HFFc6 (cell line): ENCODE results near the gene CCDC71L. TPM values are rescaled to one million over a fixed set of nuclear protein-coding genes. Genes with fewer than 3 reads are reported as not detected.
"Not testable (repeated sequence)": the region's sequence is repeated elsewhere in the genome, so short reads cannot be mapped to it uniquely, and the experiment has no call there.

Source experiments
- DNase-seq: peaks from one replicate; pipeline ENCODE4 v3.0.0-alpha.2; 2018
- H3K27ac Mint-ChIP-seq: 2 replicates; pipeline ENCODE4 v1.8.0; 2020; ENCODE audit warnings: mild to moderate bottlenecking, mixed read lengths
- H3K27me3 Mint-ChIP-seq: 2 replicates; pipeline ENCODE4 v1.8.0; 2021; ENCODE audit warnings: mild to moderate bottlenecking, moderate library complexity, mixed read lengths; ENCODE audit not compliant: insufficient read depth
- H3K36me3 Mint-ChIP-seq: 2 replicates; pipeline ENCODE4 v1.8.0; 2021; ENCODE audit warnings: low read depth, mixed read lengths
- H3K4me1 Mint-ChIP-seq: 2 replicates; pipeline ENCODE4 v1.8.0; 2020; ENCODE audit warnings: low read depth, mixed read lengths
- H3K4me3 Mint-ChIP-seq: 2 replicates; pipeline ENCODE4 v1.8.0; 2020; ENCODE audit warnings: mild to moderate bottlenecking, moderate library complexity, mixed read lengths
- H3K9me3 Mint-ChIP-seq: 2 replicates; pipeline ENCODE4 v1.8.0; 2020; ENCODE audit warnings: mild to moderate bottlenecking, mixed read lengths
- CTCF ChIP-seq: fragments of 200-600 bp; sonication (generic); IDR thresholded peaks from 2 replicates; pipeline ENCODE4 v1.5.0; 2021; ENCODE audit warnings: antibody characterized with exemption, mild to moderate bottlenecking
- total RNA-seq, 6 experiments: library from RNA; stranded (reverse); fragmentation: NEBNext Ultra II Directional; extraction: Animal tissue kit (Norgen Biotek cat#: 25700); gene quantifications; 2 replicates in 1 of 6; 3 replicates in 5 of 6; pipeline ENCODE4 v1.2.3, GENCODE V29; 2021

Gene CCDC71L
- total RNA-seq, 6 experiments from 2014 or later, result 109 to 154 (median 119) TPM

GRCh38 chr7:106683941-106684340 lies 23.0 kb upstream of the CCDC71L start:
- Mint-ChIP-seq H3K27ac (no peak overlapping the region), H3K27me3 (no peaks in the 10 kb centered on the region), H3K4me1 (peaks cover 24% of the 10 kb centered on the region), H3K9me3 (peaks cover 19% of the 10 kb centered on the region), H3K4me3 (no peak overlapping the region), H3K36me3 (peaks cover 28% of the 10 kb centered on the region)
- no peak for DNase-seq
- no peak for TF ChIP-seq CTCF

GRCh38 chr7:106681815-106682495 lies 21.0 kb upstream of the CCDC71L start:
- Mint-ChIP-seq H3K27me3 (no peaks in the 10 kb centered on the region), H3K4me3 (peak overlapping the region; percentile 11; the same call in 1 of the 2 replicates), H3K27ac (peak overlapping the region; percentile 30), H3K9me3 (peaks cover 11% of the 10 kb centered on the region), H3K4me1 (peaks cover 27% of the 10 kb centered on the region), H3K36me3 (peaks cover 17% of the 10 kb centered on the region)
- DNase-seq, result peak; percentile 57
- no peak for TF ChIP-seq CTCF

DNA sequence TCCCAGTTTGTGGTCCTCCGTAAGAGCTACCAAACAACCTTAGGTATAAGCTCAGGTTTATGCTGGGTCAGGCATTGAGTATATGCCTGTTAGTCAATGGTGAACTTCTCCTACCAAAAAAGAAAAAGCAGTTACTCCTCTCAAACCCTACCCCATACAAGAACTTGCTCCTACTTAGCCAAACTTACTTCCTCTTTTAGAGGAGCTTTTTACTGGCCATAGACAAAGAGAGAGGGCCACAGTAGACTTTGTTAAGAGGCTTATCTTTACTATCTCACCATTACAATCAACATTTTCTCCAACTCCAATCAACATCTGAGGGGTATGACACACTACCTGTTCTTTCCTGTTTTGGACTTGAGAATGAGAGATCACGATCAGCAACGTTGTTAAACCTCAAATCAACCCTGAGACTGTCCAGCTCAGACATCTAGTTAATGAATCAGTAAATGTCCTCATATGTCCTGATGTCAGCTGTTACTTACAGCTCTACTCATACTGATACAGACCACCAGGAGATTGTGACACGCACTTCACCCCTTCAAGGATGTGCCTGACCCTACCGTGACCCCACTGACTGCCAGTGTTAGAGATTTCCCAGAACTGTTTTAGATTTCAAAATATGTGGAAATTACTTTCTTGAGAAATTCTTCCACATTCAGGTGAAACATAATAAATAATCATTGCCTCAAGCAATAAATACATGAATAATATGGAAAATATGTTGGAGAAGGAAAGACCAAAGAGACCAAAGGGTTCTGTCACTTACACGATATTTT lies 18.4 kb upstream of the CCDC71L start:
- TF ChIP-seq CTCF, result no peak
- Mint-ChIP-seq H3K27me3 (no peaks in the 10 kb centered on the region), H3K4me3 (no peak overlapping the region), H3K36me3 (peaks cover 6% of the 10 kb centered on the region; the same call in 1 of the 2 replicates), H3K27ac (peak overlapping the region; percentile 49), H3K4me1 (peaks cover 27% of the 10 kb centered on the region), H3K9me3 (no peaks in the 10 kb centered on the region)
- DNase-seq, result peak; percentile 20

DNA sequence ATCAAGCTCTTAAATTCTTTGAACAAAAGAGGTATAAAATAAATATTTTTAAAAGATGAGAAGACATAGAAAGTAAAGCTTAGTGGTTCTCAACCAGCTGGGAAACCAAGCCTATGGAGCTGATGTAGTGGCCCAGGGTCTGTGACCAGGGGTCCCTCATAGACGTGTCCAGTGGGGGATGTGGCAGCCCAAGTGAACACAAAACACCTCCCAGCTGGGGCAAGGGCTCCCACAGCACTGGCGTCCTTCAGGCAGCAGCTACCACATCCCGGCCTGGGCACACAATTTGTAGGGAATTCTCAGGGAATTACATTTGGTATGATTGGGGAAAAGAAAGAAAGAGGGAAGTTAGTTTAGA lies 17.8 kb upstream of the CCDC71L start:
- Mint-ChIP-seq H3K36me3 (peaks cover 6% of the 10 kb centered on the region; the same call in 1 of the 2 replicates), H3K4me3 (no peak overlapping the region), H3K9me3 (no peaks in the 10 kb centered on the region), H3K27me3 (no peaks in the 10 kb centered on the region), H3K27ac (no peak overlapping the region), H3K4me1 (peaks cover 27% of the 10 kb centered on the region)
- TF ChIP-seq CTCF, result no peak
- no peak for DNase-seq

- not testable (repeated sequence) for H3K9me3 Mint-ChIP-seq, H3K27ac Mint-ChIP-seq, H3K4me3 Mint-ChIP-seq, H3K27me3 Mint-ChIP-seq, DNase-seq
- Mint-ChIP-seq H3K4me1 (peaks cover 20% of the 10 kb centered on the region), H3K36me3 (peaks cover 18% of the 10 kb centered on the region; the same call in 1 of the 2 replicates)
Measured at GRCh38 chr7:106676506-106676905, 15.5 kb upstream of the CCDC71L start.

- H3K36me3 Mint-ChIP-seq, result peaks cover 18% of the 10 kb centered on the region; the same call in 1 of the 2 replicates
- not testable (repeated sequence) for H3K27me3 Mint-ChIP-seq, H3K4me3 Mint-ChIP-seq, H3K4me1 Mint-ChIP-seq, DNase-seq, H3K27ac Mint-ChIP-seq, H3K9me3 Mint-ChIP-seq
Measured at GRCh38 chr7:106673688-106674087, 12.7 kb upstream of the CCDC71L start.

DNA sequence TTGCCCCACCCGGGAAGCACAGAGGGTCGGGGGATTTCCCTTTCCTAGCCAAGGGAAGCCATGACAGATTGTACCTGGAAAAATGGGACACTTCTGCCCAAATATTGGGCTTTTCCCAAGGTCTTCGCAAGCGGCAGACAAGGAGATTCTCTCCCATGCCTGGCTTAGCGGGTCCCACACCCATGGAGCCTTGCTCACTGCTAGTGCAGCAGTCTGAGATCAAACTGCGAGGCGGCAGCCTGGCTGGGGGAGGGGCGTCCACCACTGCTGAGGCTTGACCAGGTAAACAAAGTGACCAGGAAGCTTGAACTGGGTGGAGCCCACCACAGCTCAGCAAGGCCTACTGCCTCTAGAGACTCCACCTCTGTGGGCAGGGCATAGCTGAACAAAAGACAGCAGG lies 11.0 kb upstream of the CCDC71L start:
- not testable (repeated sequence) for DNase-seq, H3K27me3 Mint-ChIP-seq, H3K4me1 Mint-ChIP-seq, H3K9me3 Mint-ChIP-seq, H3K4me3 Mint-ChIP-seq, H3K27ac Mint-ChIP-seq
- peaks cover 12% of the 10 kb centered on the region; the same call in 1 of the 2 replicates for H3K36me3 Mint-ChIP-seq
